ENCODE measurements around the gene CALN1. TPM values are rescaled to one million over a fixed set of nuclear protein-coding genes. Genes with fewer than 3 reads are reported as not detected.

CALN1 gene
- total and polyA plus RNA-seq, 4 donors, result 0.14 to 0.84 (median 0.24) TPM

GRCh38 chr7:72391821-72392377 is 20.2 kb downstream of the CALN1 start:
- H3K27me3 ChIP-seq (ENCODE audit: control insufficient read depth in 4 of 4, insufficient read depth in 4 of 4, low read length in 3 of 4), result no peaks in the 10 kb centered on the region
- no peak overlapping the region for H3K27ac ChIP-seq (ENCODE audit: low read depth in 1 of 2, low read length in 2 of 2)
- H3K9ac ChIP-seq (ENCODE audit: low read depth in 1 of 2, low read length in 2 of 2), result no peak overlapping the region
- TF ChIP-seq ZBTB33 (IDR thresholded peaks at IDR 0.05) (no peak), ATF3 (IDR thresholded peaks at IDR 0.05) (no peak), TAF1 (conservative IDR thresholded peaks at IDR 0.05) (no peak), HNF4G (IDR thresholded peaks at IDR 0.05) (no peak), RXRA (IDR thresholded peaks at IDR 0.05) (no peak), EGR1 (IDR thresholded peaks at IDR 0.05; ENCODE audit: low read depth in 2 of 2) (no peak), SP1 (IDR thresholded peaks at IDR 0.05) (no peak), YY1 (IDR thresholded peaks at IDR 0.05) (no peak), FOXA2 (IDR thresholded peaks at IDR 0.05) (no peak), GABPA (IDR thresholded peaks at IDR 0.05 in 1 of 2, conservative IDR thresholded peaks at IDR 0.05 in 1 of 2) (no peak), CTCF (IDR thresholded peaks at IDR 0.05; ENCODE audit: low read depth, low read length, missing input control) (no peak), MAX (IDR thresholded peaks at IDR 0.05) (no peak), RAD21 (IDR thresholded peaks at IDR 0.05) (no peak), NR2F2 (IDR thresholded peaks at IDR 0.05) (no peak), REST (IDR thresholded peaks at IDR 0.05) (no peak)
- no peak overlapping the region for H3K4me3 ChIP-seq (ENCODE audit: low read depth in 1 of 3, low read length in 3 of 3)
- no peaks in the 10 kb centered on the region for H3K9me3 ChIP-seq (ENCODE audit: control insufficient read depth in 4 of 4, low read length in 3 of 4)
- no peaks in the 10 kb centered on the region for H3K4me1 ChIP-seq (ENCODE audit: control insufficient read depth in 4 of 4, insufficient read depth in 4 of 4, low read length in 3 of 4)
- no peaks in the 10 kb centered on the region for H3K36me3 ChIP-seq (ENCODE audit: control insufficient read depth in 4 of 4, insufficient read depth in 3 of 4, low read depth in 1 of 4, low read length in 3 of 4)
- 89% methylated on average over 7 of the region's 7 CpGs for WGBS
- DNase-seq (ENCODE audit: low spot score), result no peak

- TF ChIP-seq GABPA (IDR thresholded peaks at IDR 0.05 in 1 of 2, conservative IDR thresholded peaks at IDR 0.05 in 1 of 2) (no peak), FOXA1 (IDR thresholded peaks at IDR 0.05) (no peak)
- H3K4me1 ChIP-seq (ENCODE audit: control insufficient read depth in 4 of 4, insufficient read depth in 4 of 4, low read length in 3 of 4), result no peaks in the 10 kb centered on the region
- no peak for DNase-seq (ENCODE audit: low spot score)
- H3K36me3 ChIP-seq (ENCODE audit: control insufficient read depth in 4 of 4, insufficient read depth in 3 of 4, low read depth in 1 of 4, low read length in 3 of 4), result no peaks in the 10 kb centered on the region
- H3K4me3 ChIP-seq (ENCODE audit: low read depth in 1 of 3, low read length in 3 of 3), result no peak overlapping the region
- no peak overlapping the region for H3K9ac ChIP-seq (ENCODE audit: low read depth in 1 of 2, low read length in 2 of 2)
- no peak overlapping the region for H3K27ac ChIP-seq (ENCODE audit: low read depth in 1 of 2, low read length in 2 of 2)
- WGBS, result 72% methylated on average over 3 of the region's 3 CpGs
- H3K9me3 ChIP-seq (ENCODE audit: control insufficient read depth in 4 of 4, low read length in 3 of 4), result peaks cover 1 to 4% (median 3%) of the 10 kb centered on the region in 4 donors
- no peaks in the 10 kb centered on the region for H3K27me3 ChIP-seq (ENCODE audit: control insufficient read depth in 4 of 4, insufficient read depth in 4 of 4, low read length in 3 of 4)
Measured at GRCh38 chr7:72386118-72386517, 26.0 kb downstream of the CALN1 start.

All from liver (tissue), 9 donors.